HepG2 (cell line): ENCODE measurements around the gene IQCB1. TPM values are rescaled to one million over a fixed set of nuclear protein-coding genes. Genes with fewer than 3 reads are reported as not detected.
A peak's percentile ranks its signal among the peaks of the same experiment; 100 is the strongest.

ENCODE experiments used
- AHR ChIP-seq: IDR thresholded peaks from 2 replicates; pipeline ENCODE4 v1.6.1; 2018; ENCODE audit warnings: missing genetic modification reagents, missing compliant biosample characterization
- CBX2 ChIP-seq, 2 experiments: fragments of 200-600 bp in 1 of 2; sonication (generic); formaldehyde crosslinking in 1 of 2; IDR thresholded peaks; 2 replicates each; pipeline versions ENCODE4 v1.7.0 to v1.8.1; 2018 to 2022; ENCODE audit warnings: low read depth in 2 of 2, low read length in 1 of 2, mild to moderate bottlenecking in 1 of 2, missing genetic modification reagents in 1 of 2
- CCDC6 ChIP-seq: sonication (generic); formaldehyde crosslinking; IDR thresholded peaks from 2 replicates; pipeline ENCODE4 v1.8.1; 2022; ENCODE audit warnings: mild to moderate bottlenecking, missing genetic modification reagents, moderate library complexity
- CENPT ChIP-seq: sonication (generic); formaldehyde crosslinking; IDR thresholded peaks from 2 replicates; pipeline ENCODE4 v1.8.0; 2022; ENCODE audit warnings: low read depth, mild to moderate bottlenecking, moderate library complexity, missing genetic modification reagents
- CHD2 ChIP-seq: IDR thresholded peaks from 2 replicates; pipeline ENCODE4 v1.6.1; 2011; ENCODE audit warnings: low read depth, low read length, improper control_type of control experiment
- FOXA3 ChIP-seq: IDR thresholded peaks from 2 replicates; pipeline ENCODE4 v1.6.1; 2016; ENCODE audit warnings: missing genetic modification reagents, missing compliant biosample characterization
- FOXK1 ChIP-seq: sonication (generic); formaldehyde crosslinking; IDR thresholded peaks from 2 replicates; pipeline ENCODE4 v1.4.0; 2020; ENCODE audit warnings: low read depth, missing genetic modification reagents, borderline replicate concordance
- HMGXB3 ChIP-seq: sonication (generic); formaldehyde crosslinking; IDR thresholded peaks from 2 replicates; pipeline ENCODE4 v1.4.0; 2020; ENCODE audit warnings: missing genetic modification reagents, borderline replicate concordance
- MNT ChIP-seq: fragments of 450-650 bp; IDR thresholded peaks from 2 replicates; pipeline ENCODE4 v1.6.1; 2016
- MZF1 ChIP-seq: sonication (generic); formaldehyde crosslinking; IDR thresholded peaks from 2 replicates; pipeline ENCODE4 v1.8.1; 2023; ENCODE audit warnings: mild to moderate bottlenecking, missing genetic modification reagents, borderline replicate concordance
- SIN3B ChIP-seq: fragments of 150-350 bp; IDR thresholded peaks from 2 replicates; pipeline ENCODE4 v1.6.1; 2014; ENCODE audit warnings: low read length
- SMC3 ChIP-seq: IDR thresholded peaks from 2 replicates; pipeline ENCODE4 v1.6.1; 2011; ENCODE audit warnings: low read length, improper control_type of control experiment
- TGIF2 ChIP-seq: IDR thresholded peaks from 2 replicates; pipeline ENCODE4 v1.6.1; 2016; ENCODE audit warnings: control low read depth, missing compliant biosample characterization
- ZNF234 ChIP-seq: sonication (generic); formaldehyde crosslinking; conservative IDR thresholded peaks from 2 replicates; pipeline ENCODE4 v1.5.1; 2020; ENCODE audit warnings: mild to moderate bottlenecking, missing genetic modification reagents
- ZNF280D ChIP-seq: sonication (generic); formaldehyde crosslinking; IDR thresholded peaks from 2 replicates; pipeline ENCODE4 v1.5.1; 2020; ENCODE audit warnings: mild to moderate bottlenecking, missing genetic modification reagents
- ZNF326 ChIP-seq: sonication (generic); formaldehyde crosslinking; IDR thresholded peaks from 2 replicates; pipeline ENCODE4 v1.4.0; 2020; ENCODE audit warnings: missing genetic modification reagents, borderline replicate concordance
- ZNF614 ChIP-seq: IDR thresholded peaks from 2 replicates; pipeline ENCODE4 v1.6.1; 2018; ENCODE audit warnings: missing biosample characterization, missing genetic modification reagents, inconsistent platforms, borderline replicate concordance
- ZNF672 ChIP-seq: sonication (generic); formaldehyde crosslinking; IDR thresholded peaks from 2 replicates; pipeline ENCODE4 v1.8.1; 2022; ENCODE audit warnings: missing genetic modification reagents
- ZNF768 ChIP-seq: sonication (generic); formaldehyde crosslinking; IDR thresholded peaks from 2 replicates; pipeline ENCODE4 v1.4.0; 2020; ENCODE audit warnings: missing genetic modification reagents
- ZNF780A ChIP-seq: sonication (generic); formaldehyde crosslinking; IDR thresholded peaks from 2 replicates; pipeline ENCODE4 v1.8.0; 2022; ENCODE audit warnings: mild to moderate bottlenecking, missing genetic modification reagents, moderate library complexity
- polyA plus RNA-seq, 8 experiments: library from polyadenylated mRNA; depleted of rRNA in 3 of 8; stranded (reverse) in 7 of 8; unstranded in 1 of 8; fragments of >200 nt; fragmentation: Illumina TruSeq in 4 of 8; extraction: Trizol in 4 of 8; gene quantifications; 2 replicates each; pipeline versions ENCODE4 v1.2.1 to v1.2.3, GENCODE V29; 2011 to 2016; ENCODE audit warnings: low read depth in 4 of 8, missing spikeins in 1 of 8, mixed read lengths in 1 of 8; ENCODE audit not compliant: insufficient read depth in 1 of 8
- total RNA-seq, 5 experiments: library from RNA; depleted of rRNA; stranded (reverse); fragments of >200 nt; fragmentation: Illumina TruSeq; extraction: Trizol; gene quantifications; 2 replicates each; pipeline ENCODE4 v1.2.3, GENCODE V29; 2016; ENCODE audit warnings: low read depth in 1 of 5

IQCB1 gene
- total and polyA plus RNA-seq, 2 of the 13 experiments (the other 11 are each of a cell fraction or from before 2014, with no cell fraction given), result 18.0 to 41.4 TPM

DNA sequence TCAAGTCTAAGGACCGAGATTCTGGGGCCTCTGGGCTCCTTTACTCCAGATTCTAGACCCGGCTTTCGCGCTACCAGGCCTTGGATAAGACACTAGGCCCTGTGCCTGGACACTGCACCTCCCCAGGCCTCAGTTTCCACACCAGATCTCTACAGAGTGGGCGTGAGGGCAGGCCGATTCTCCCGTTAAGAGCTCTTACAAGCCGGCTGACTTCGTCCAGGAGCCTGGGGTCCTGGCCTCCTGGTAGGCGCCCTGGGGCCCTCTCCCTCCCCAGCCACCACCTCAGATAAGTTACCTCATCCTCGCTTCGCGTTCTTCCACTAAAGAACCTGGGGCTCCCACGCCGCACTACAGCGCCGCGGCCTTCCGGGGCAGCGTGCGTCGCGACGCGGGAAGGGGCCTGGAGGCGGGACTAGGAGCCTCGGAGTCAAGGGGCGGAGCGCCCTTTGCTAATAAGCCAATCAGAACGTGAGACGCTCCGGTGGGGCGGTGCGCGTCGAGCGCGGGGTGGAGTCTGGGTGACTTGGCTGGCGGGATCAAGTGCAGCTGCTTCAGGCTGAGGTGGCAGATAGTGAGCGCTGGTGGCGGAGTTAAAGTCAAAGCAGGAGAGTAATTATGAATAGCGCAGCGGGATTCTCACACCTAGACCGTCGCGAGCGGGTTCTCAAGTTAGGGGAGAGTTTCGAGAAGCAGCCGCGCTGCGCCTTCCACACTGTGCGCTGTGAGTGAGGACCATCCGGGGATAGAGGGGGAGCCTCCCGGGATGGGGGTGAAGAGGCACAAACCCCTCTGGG is at the start of gene IQCB1, which contains the start of gene EAF2 (continued):
- TF ChIP-seq ZNF614 (CRISPR knock-in tag) (no peak), ZNF768 (CRISPR knock-in tag) (no peak; the same call in 1 of the 2 replicates), ZNF234 (CRISPR knock-in tag) (no peak), MZF1 (CRISPR knock-in tag) (no peak), HMGXB3 (peak; percentile 40; the same call in 1 of the 2 replicates), ZNF672 (CRISPR knock-in tag) (no peak), AHR (CRISPR knock-in tag) (peak; percentile 67; the same call in 1 of the 2 replicates), CHD2 (no peak), FOXK1 (CRISPR knock-in tag) (peak; percentile 39; the same call in 1 of the 2 replicates), CBX2 (IDR thresholded peaks at IDR 0.05; ENCODE audit: low read depth, low read length) (no peak), CBX2 (CRISPR knock-in tag; IDR thresholded peaks at IDR 0.05; ENCODE audit: low read depth) (no peak), ZNF326 (no peak), SIN3B (no peak), SMC3 (no peak), CENPT (no peak), ZNF780A (CRISPR knock-in tag) (no peak), CCDC6 (CRISPR knock-in tag) (no peak; the same call in 1 of the 2 replicates), TGIF2 (peak; percentile 77), MNT (no peak), ZNF280D (CRISPR knock-in tag) (peak; percentile 63; the same call in 1 of the 2 replicates), FOXA3 (CRISPR knock-in tag) (peak; percentile 23; the same call in 1 of the 2 replicates)
